Stimulated activated CD8-positive, alpha-beta memory T cell treated with anti-CD3 and anti-CD28 coated beads, Interleukin-2, amount 100 ng/mL, for 48 hours (primary cell): ENCODE data around the gene PPIH.
"Not testable (repeated sequence)": the region's sequence is repeated elsewhere in the genome, so short reads cannot be mapped to it uniquely, and the experiment has no call there.

Source experiments
- DNase-seq, 2 donors: peaks; one replicate each; pipeline ENCODE4 v3.0.0-alpha.2; 2020; ENCODE audit warnings: low read depth in 2 of 2

The PPIH gene

GRCh38 chr1:42657981-42658876 is at the start of gene PPIH:
PPIH (plus strand) TSS chr1:42658423; CDS start chr1:42658447, 24 bp downstream.
- peak; percentile 92 to 94 for DNase-seq

GRCh38 chr1:42613803-42614131 is 44.5 kb upstream of the PPIH start:
- no peak for DNase-seq

DNA sequence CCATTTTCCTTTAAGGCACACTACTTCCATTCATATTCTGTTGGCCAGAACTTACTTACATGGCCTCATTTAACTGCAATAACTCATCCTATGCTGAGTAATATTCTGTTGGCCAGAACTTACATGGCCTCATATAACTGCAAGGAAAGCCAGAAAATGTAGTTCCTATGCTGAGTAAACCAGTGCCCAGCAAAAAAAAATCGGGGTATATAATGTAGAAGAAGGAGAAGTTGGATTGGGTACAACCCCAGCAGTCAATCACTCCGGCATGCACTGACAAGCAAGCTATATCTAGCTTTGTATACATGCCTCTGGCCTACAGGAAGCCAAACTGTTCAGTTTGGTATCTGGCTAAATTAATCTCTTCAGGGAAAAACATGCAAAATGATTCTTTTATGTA is 39.4 kb upstream of the PPIH start:
- DNase-seq, result no peak

DNA sequence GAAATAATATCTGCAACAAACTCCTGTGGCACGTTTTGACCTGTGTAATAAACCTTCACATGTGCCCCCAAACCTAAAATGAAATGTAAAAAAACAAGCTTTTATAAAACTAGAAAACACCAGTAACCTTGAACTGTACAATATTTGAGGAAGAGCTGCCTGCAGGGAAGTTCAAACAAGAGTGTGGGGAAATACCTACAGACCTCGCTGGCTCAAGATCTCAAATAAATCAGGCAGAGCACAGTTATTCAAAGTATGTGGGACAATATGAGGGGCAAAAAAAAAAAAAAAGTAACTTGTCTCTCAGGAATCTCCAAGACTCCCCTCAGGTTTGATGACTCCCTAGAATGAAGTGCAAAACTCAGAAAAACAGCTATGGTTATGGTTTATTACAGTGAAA is 37.9 kb upstream of the PPIH start:
- no peak for DNase-seq

- not testable (repeated sequence) for DNase-seq
Observed at GRCh38 chr1:42621180-42621579, 37.0 kb upstream of the PPIH start.

DNA sequence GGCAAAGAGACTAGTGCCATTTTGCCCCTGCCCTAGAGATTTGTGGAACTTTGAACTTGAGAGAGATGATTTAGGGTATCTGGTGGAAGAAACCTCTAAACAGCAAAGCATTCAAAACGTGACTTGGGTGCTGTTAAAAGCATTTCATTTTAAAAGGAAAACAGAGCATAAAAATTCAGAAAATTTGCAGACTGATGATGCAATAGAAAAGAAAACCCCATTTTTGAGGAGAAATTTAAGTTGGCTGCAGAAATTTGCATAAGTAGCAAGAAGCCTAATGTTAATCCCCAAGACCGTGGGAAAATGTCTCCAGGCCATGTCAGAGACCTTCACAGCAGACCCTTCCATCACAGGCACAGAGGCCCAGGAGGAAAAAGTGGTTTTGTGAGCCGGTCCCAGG is 31.0 kb upstream of the PPIH start:
- not testable (repeated sequence) for DNase-seq

- no peak for DNase-seq
Observed at GRCh38 chr1:42639116-42639515, 19.1 kb upstream of the PPIH start.

DNA sequence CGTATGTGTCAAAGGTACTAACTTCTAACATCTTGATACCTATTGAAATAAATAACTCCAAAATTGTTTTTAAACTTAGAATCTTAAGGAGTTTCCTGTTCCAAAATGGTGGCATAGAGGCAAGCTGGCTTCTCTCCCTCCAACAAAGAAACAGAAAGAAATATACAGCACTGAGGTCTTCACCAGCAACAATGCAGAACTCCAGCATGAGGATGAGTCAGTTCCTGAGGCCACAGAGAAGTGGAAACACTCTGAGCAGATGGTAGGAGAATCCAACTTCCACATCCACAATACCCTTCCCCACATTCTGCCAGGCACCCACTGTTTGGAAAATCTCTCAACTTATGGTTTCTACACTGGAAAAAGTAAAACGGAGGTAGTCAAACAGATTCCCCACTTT is 12.2 kb upstream of the PPIH start:
- DNase-seq, result no peak

- DNase-seq, result no peak
Observed at GRCh38 chr1:42657201-42657600, 1.0 kb upstream of the PPIH start.

GRCh38 chr1:42658877-42659337 is 684 bp downstream of the PPIH start:
- DNase-seq, result no peak

DNA sequence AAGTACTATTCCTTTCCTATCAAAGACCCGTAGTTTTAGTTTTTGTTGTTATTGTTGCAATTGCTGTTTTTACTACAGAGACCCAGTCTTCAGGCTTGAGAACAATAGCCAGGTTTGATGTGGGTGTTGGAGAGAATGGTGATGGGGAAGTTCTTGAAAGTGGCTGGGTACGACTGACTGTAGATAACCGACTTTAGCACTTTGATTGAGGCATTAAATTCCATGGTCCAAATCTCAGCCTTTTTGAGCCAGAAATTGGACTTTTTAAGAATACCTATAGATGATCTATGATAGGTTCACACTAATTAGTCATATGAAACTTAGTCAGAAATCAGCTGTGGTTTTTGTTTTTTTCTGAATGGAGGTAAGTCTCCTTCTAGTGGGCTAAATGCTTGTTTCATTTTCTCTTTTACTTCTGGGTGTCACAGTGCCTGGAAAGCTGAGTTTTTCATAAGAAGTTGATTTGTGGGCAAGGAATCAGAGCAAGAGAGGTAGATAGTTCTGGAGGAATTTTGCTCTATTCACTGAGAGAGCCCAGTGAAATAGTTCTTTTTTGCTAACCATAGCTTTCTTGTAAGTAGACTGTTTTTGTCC is 2.8 kb downstream of the PPIH start:
- no peak for DNase-seq

- DNase-seq, result no peak
Observed at GRCh38 chr1:42669936-42670335, 11.7 kb downstream of the PPIH start.

DNA sequence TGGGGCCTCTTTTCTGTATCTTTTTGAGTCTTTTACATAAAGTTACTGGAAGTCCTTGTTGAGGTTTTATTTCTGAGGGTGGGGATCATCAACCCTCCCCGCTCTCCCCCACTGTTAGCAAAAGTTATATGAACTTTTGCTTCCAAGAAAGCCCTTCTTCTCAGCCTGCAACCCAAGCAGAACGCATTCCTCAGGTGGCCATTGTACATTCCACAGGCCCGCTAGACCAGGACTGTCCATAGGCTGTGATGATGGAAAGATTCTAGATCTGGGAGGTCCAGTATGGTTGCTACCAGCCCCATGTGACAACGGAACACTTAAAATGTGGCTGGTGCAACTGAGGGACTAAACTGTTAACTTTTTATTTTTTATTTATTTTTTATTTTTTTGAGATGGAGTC is 12.2 kb downstream of the PPIH start:
- DNase-seq, result no peak

DNA sequence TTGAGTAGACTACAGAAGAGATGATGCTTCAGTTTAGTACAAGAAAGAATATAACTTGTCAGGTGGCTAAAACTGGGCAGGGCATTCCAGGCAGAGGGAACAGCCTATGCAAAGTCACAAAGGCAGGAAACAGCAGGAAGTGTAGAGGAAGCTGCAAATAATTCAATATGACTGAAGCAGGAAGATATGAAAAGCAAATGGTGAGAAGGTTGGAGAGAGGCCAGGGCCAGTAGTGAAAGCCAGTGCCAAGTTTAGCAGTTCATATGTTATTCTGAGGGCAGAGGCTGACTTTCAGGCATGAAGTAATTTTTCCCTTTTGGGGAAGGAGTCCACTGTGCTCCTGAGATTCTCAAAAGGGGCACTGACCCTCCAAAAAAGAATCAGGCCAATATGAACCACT is 16.0 kb downstream of the PPIH start:
- no peak for DNase-seq

DNA sequence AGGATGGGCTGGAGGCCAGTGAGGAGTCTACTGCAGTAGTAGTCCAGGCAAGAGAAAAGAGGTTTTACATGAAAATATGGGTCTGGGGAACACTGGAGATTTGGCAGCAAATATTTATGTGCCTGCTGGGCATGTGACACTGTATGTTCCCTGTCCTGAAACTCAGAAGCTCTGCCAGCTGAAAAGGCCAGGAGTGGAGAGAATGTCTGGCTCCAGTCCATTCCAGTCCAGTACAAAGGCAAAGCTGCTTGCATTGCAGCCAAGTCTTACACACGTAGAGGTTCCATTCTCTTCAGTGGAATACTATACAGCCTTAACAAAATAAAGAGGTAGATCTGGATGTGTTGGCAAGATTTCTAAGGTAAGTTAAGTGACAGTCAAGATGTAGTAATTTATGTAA is 16.5 kb downstream of the PPIH start:
- DNase-seq, result no peak

GRCh38 chr1:42675467-42675866 is 17.2 kb downstream of the PPIH start:
- DNase-seq, result no peak

- no peak for DNase-seq
Observed at GRCh38 chr1:42676534-42677087, 18.4 kb downstream of the PPIH start.

DNA sequence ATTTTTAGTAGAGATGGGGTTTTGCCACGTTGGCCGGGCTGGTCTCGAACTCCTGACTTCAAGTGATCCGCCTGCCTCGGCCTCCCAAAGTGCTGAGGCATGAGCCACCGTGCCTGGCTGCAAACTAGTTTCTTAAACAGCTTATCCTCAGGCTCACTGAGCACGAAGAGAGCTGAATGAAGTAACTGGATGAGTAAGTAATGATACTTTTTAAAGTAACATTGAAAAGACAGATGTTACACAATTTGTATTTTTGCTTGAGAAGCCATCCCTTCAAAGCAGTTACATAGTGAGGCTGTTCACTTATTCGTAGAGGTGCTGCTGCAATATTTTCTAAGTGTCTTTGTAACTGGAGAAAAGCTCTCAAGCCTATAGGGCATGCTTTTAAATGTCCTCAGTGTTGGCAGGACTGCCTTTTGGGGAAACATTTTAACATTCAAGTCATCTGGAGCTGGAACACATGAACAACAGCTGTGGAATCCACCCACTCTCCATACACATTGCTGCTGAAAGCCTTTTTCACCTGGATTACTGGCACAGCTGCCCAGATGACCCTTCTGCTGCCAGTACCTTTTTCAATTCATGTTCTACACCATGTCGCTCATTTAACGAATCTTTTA is 21.3 kb downstream of the PPIH start:
- no peak for DNase-seq

DNA sequence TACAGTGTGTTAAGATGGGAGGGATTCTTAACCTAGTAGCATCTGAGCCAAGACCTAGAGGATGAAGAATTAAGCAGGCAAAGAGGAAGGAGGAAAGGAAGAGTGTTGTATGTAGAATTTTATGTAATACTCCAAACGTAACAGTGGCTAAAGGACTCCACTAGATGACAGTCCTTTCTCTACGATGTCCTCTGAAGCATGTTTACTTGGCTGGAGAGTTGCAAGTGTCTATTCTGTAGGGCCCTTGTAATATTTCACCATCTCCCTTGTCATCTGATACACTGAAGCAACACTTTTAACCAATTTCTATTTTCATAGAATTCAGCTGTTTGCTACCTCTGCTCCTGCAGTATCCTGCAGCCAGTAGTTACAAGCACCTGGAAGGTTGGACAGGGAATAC is 21.8 kb downstream of the PPIH start:
- DNase-seq, result no peak

- DNase-seq, result no peak
Observed at GRCh38 chr1:42680921-42681683, 22.9 kb downstream of the PPIH start.

GRCh38 chr1:42681741-42682483 is 23.7 kb downstream of the PPIH start, which contains the start of gene YBX1:
YBX1 (plus strand) TSS chr1:42682418; CDS start chr1:42682566, 148 bp downstream.
- DNase-seq, result peak; percentile 86 to 89
